GM11168 (cell line): ENCODE measurements around the gene SCAPER.

Experiments
- in situ Hi-C: fragments of 300-500 bp; cut with MboI; formaldehyde crosslinking; loops from one replicate; pipeline ENCODE4 v1.12.0; 2022; ENCODE audit warnings: low sequenced_read_pairs; ENCODE audit not compliant: unreplicated experiment

Gene SCAPER

GRCh38 chr15:76682833-76683232, 222.3 kb downstream of the SCAPER start:
- in situ Hi-C loops: no loop called here

GRCh38 chr15:76682259-76682658, 222.9 kb downstream of the SCAPER start:
- in situ Hi-C loops: no loop called here

GRCh38 chr15:76678766-76679165, 226.4 kb downstream of the SCAPER start:
- in situ Hi-C loops: no loop called here

- in situ Hi-C loops: no loop called here
Measured at GRCh38 chr15:76674883-76675282, 230.3 kb downstream of the SCAPER start.

GRCh38 chr15:76669521-76670207, 235.5 kb downstream of the SCAPER start:
- in situ Hi-C loops: no loop called here

- in situ Hi-C loops: no loop called here
Measured at GRCh38 chr15:76668900-76669299, 236.2 kb downstream of the SCAPER start.

- in situ Hi-C loops: no loop called here
Measured at GRCh38 chr15:76667943-76668715, 237.0 kb downstream of the SCAPER start.

- in situ Hi-C loops: no loop called here
Measured at GRCh38 chr15:76664895-76665294, 240.2 kb downstream of the SCAPER start.

GRCh38 chr15:76664411-76664810, 240.7 kb downstream of the SCAPER start:
- in situ Hi-C loops: no loop called here

GRCh38 chr15:76663529-76663928, 241.6 kb downstream of the SCAPER start:
- in situ Hi-C loops: no loop called here

- in situ Hi-C loops: no loop called here
Measured at GRCh38 chr15:76648732-76649444, 256.3 kb downstream of the SCAPER start.

GRCh38 chr15:76647612-76648011, 257.5 kb downstream of the SCAPER start:
- in situ Hi-C loops: no loop called here

GRCh38 chr15:76644646-76645045, 260.5 kb downstream of the SCAPER start:
- in situ Hi-C loops: no loop called here

GRCh38 chr15:76642671-76643070, 262.5 kb downstream of the SCAPER start:
- in situ Hi-C loops: no loop called here

GRCh38 chr15:76637166-76637565, 268.0 kb downstream of the SCAPER start:
- in situ Hi-C loops: no loop called here

GRCh38 chr15:76636059-76636458, 269.1 kb downstream of the SCAPER start:
- in situ Hi-C loops: no loop called here

GRCh38 chr15:76626611-76627010, 278.5 kb downstream of the SCAPER start:
- in situ Hi-C loops: no loop called here

GRCh38 chr15:76625267-76625666, 279.9 kb downstream of the SCAPER start:
- in situ Hi-C loops: no loop called here

- in situ Hi-C loops: no loop called here
Measured at GRCh38 chr15:76614725-76615124, 290.4 kb downstream of the SCAPER start.

GRCh38 chr15:76588811-76589747, 316.1 kb downstream of the SCAPER start:
- in situ Hi-C loops: loop anchor here (5.0 kb wide), 1 partner anchor 33 kb away; no protein-coding TSS in a partner anchor
